Sigmoid colon (tissue), 7 donors: Measurements from ENCODE around the gene SERPINF2. TPM values are rescaled to one million over a fixed set of nuclear protein-coding genes. Genes with fewer than 3 reads are reported as not detected.

Experiments used
- DNase-seq: peaks from one replicate; pipeline ENCODE4 v3.0.0-alpha.2; 2019
- H3K27ac ChIP-seq, 4 donors: fragments of 200-600 bp; sonication (generic); one replicate each; pipeline ENCODE4 v1.5.1; 2016 to 2019; ENCODE audit warnings: mild to moderate bottlenecking in 1 of 4
- H3K27me3 ChIP-seq, 3 donors: fragments of 200-600 bp; sonication (generic); one replicate each; pipeline ENCODE4 v1.5.1; 2019; ENCODE audit warnings: mild to moderate bottlenecking in 1 of 3
- H3K36me3 ChIP-seq, 4 donors: fragments of 200-600 bp; sonication (generic); one replicate each; pipeline ENCODE4 v1.5.1; 2016 to 2019
- H3K4me1 ChIP-seq, 4 donors: fragments of 200-600 bp; sonication (generic); one replicate each; pipeline ENCODE4 v1.5.1; 2017 to 2019
- H3K4me3 ChIP-seq, 4 donors: fragments of 200-600 bp; sonication (generic); one replicate each; pipeline ENCODE4 v1.5.1; 2017 to 2019; ENCODE audit warnings: mild to moderate bottlenecking in 2 of 4, moderate library complexity in 1 of 4
- H3K9me3 ChIP-seq, 4 donors: fragments of 200-600 bp in 3 of 4; sonication (generic) in 3 of 4; one replicate each; pipeline versions ENCODE4 v1.5.1 to v1.6.1; 2013 to 2019
- EP300 ChIP-seq, 4 donors: sonication (generic); formaldehyde crosslinking; IDR thresholded peaks; one replicate each; pipeline ENCODE4 v1.6.1; 2017; ENCODE audit warnings: antibody characterized with exemption in 4 of 4
- POLR2A ChIP-seq, 2 donors: fragments of 450-650 bp; IDR thresholded peaks; one replicate each; pipeline ENCODE4 v1.6.1; 2016; ENCODE audit warnings: antibody characterized with exemption in 2 of 2, mild to moderate bottlenecking in 2 of 2, moderate library complexity in 2 of 2
- POLR2AphosphoS5 ChIP-seq, 4 donors: sonication (generic); formaldehyde crosslinking; IDR thresholded peaks; one replicate each; pipeline ENCODE4 v1.6.1; 2017; ENCODE audit warnings: antibody characterized with exemption in 4 of 4
- WGBS, 2 donors: extraction: QIAGEN DNeasy Blood & Tissue Kit; methylation state at CpG; one replicate each; pipeline ENCODE4 v1.1.7; 2013; 5-methylcytosine and 5-hydroxymethylcytosine counted together
- intact Hi-C: fragments of 100-400 bp; cut with DNase I; formaldehyde crosslinking; loops from one replicate; pipeline ENCODE4 v1.15.1; 2023
- polyA plus RNA-seq, 3 donors: library from polyadenylated mRNA; stranded (reverse); fragments of 200-250 nt; gene quantifications; one replicate each; pipeline ENCODE4 v1.2.3, GENCODE V29; 2013
- total RNA-seq, 4 donors: library from RNA; depleted of rRNA; stranded (reverse); fragments of >200 nt; gene quantifications; one replicate each; pipeline ENCODE4 v1.1.0, GENCODE V29; 2016
- TF ChIP-seq, protein P1 (sequence below), 4 experiments: fragments of 450-650 bp in 3 of 4; fragments of 200-600 bp in 1 of 4; IDR thresholded peaks; one replicate each; pipeline ENCODE4 v1.5.1; 2016 to 2019; ENCODE audit warnings: antibody characterized with exemption in 4 of 4, mild to moderate bottlenecking in 3 of 4, moderate library complexity in 2 of 4
- donor health status: healthy with polysubstance abuse.
- donor health status: Bipolar disorder and iron deficiency.
- donor health status: healthy.

Gene SERPINF2
- total and polyA plus RNA-seq, 7 donors: 0.69 to 12.9 (median 3.8) TPM

DNA sequence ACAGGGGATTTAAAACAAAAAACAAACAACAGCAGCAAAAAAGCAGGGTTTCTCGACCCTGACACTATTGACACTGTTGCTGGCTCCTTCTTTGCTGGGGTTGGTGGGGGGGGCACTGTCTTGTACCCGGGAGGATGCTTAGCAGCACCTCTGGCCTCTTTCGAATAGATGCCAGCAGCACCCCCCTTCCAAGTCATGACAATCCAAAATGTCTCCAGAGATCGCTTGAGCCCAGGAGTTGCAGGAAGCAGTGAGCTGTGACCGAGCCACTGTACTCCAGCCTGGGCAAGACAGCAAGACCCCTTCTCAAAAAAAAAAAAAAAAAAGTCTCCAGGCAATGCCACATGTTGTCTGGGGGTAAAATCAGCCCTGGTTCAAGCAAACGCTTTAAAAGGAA lies 39.5 kb downstream of the SERPINF2 start:
- Histone ChIP-seq H3K9me3 (no peaks in the 10 kb centered on the region), H3K4me1 (peaks cover 0 to 79% (median 71%) of the 10 kb centered on the region in 4 donors), H3K27me3 (no peaks in the 10 kb centered on the region), H3K36me3 (peaks cover 0 to 16% (median 2%) of the 10 kb centered on the region in 4 donors), H3K4me3 (no peak overlapping the region), H3K27ac (peak overlapping the region; percentile 87 to 94 (median 91))
- intact Hi-C loops: loop anchor here (5.0 to 10.0 kb wide), 2 partner anchors 45 to 207 kb away; partner anchors contain the start of gene SMYD4
- TF ChIP-seq EP300 (IDR thresholded peaks at IDR 0.05) (no peak), POLR2AphosphoS5 (IDR thresholded peaks at IDR 0.05) (no peak)
- 69 to 79% methylated on average over 6 of the region's 6 CpGs for WGBS, 2 donors
- no peak for DNase-seq

DNA sequence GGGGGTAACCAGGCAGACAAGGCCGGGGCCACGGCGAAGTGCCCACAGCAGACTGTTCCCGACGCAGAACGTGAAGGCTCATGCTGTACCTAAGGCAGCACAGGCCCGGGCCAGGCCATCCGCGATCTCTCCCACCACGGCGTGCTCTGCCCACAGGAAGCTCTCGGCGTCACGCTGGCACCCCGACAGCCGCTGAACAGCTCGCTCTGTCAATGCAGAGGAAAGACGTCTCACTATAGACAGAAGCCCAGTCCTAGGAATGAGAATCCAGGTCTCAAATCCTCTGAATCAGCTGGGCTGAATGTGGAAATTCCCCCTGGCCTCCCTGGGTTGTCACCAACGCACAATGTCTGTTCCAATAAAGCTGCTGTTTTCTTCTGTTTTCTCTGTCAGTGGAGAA lies 40.6 kb downstream of the SERPINF2 start:
- TF ChIP-seq POLR2A (IDR thresholded peaks at IDR 0.05) (no peak), EP300 (IDR thresholded peaks at IDR 0.05) (no peak), POLR2AphosphoS5 (IDR thresholded peaks at IDR 0.05) (no peak)
- TF ChIP-seq, protein P1, sequence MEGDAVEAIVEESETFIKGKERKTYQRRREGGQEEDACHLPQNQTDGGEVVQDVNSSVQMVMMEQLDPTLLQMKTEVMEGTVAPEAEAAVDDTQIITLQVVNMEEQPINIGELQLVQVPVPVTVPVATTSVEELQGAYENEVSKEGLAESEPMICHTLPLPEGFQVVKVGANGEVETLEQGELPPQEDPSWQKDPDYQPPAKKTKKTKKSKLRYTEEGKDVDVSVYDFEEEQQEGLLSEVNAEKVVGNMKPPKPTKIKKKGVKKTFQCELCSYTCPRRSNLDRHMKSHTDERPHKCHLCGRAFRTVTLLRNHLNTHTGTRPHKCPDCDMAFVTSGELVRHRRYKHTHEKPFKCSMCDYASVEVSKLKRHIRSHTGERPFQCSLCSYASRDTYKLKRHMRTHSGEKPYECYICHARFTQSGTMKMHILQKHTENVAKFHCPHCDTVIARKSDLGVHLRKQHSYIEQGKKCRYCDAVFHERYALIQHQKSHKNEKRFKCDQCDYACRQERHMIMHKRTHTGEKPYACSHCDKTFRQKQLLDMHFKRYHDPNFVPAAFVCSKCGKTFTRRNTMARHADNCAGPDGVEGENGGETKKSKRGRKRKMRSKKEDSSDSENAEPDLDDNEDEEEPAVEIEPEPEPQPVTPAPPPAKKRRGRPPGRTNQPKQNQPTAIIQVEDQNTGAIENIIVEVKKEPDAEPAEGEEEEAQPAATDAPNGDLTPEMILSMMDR (IDR thresholded peaks at IDR 0.05): no peak
- DNase-seq: no peak
- intact Hi-C loops: loop anchor here (5.0 to 10.0 kb wide), 2 partner anchors 44 to 208 kb away; partner anchors contain the start of gene SMYD4

DNA sequence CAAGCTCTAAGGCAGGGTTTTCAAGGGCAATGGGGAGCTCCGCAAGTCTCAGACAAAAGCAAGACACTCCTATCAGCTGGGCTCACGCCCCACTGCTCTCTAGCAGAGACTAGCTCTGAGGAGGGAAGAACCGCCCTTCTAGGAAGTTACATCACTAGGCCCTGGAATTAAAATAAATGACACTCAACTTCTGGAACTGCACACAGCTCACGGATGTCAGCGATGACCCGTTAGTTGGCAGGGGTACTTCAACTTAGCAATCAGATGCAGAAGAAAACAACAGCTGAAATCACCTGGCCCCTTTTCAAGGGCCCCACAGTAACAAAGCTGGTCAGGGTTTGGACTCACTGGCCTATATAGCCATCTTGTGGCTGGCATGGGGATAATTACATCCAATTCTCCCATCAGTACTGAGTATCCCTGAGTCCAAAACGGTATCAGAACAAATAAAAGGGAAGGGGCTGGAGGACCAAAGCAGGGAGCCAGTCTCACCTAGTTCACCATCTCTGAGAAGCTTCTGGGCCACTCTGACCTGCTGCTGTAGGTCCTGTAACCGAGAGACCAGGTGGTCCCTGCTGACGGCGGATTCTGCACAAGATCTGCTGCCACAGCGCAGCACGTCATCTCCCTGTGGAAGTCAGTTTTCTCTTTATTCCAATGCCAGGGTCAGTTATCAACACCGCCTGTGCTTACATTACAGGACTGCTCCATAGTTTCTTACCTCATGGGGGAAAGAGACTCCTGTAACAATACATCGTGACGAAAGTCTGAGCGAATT lies 41.4 kb downstream of the SERPINF2 start:
- H3K27me3 ChIP-seq: no peaks in the 10 kb centered on the region
- intact Hi-C loops: loop anchor here (2.0 to 10.0 kb wide), 3 partner anchors 43 to 209 kb away; partner anchors contain the start of genes SMYD4 and WDR81
- peaks cover 0 to 82% (median 76%) of the 10 kb centered on the region in 4 donors for H3K4me1 ChIP-seq
- DNase-seq: peak; percentile 95
- H3K9me3 ChIP-seq: no peaks in the 10 kb centered on the region
- 65 to 70% methylated on average over 16 of the region's 16 CpGs for WGBS, 2 donors
- H3K27ac ChIP-seq: peak overlapping the region; percentile 87 to 94 (median 91)
- TF ChIP-seq POLR2A (IDR thresholded peaks at IDR 0.05) (peak in 1 of 2 donors; percentile 54), EP300 (IDR thresholded peaks at IDR 0.05) (peak in 2 of 4 donors; percentile 63 to 75), POLR2AphosphoS5 (IDR thresholded peaks at IDR 0.05) (peak; percentile 75 to 90 (median 83))
- TF ChIP-seq, protein P1 (IDR thresholded peaks at IDR 0.05): peak; percentile 65 to 90 (median 85)
- H3K36me3 ChIP-seq: peaks cover 0 to 6% (median 2%) of the 10 kb centered on the region in 4 donors
- H3K4me3 ChIP-seq: peak overlapping the region in 2 of 4 donors; percentile 3 to 19

More for the DNA sequence above, 40.6 kb downstream of the SERPINF2 start:
- Histone ChIP-seq H3K9me3 (no peaks in the 10 kb centered on the region), H3K4me1 (peaks cover 0 to 88% (median 82%) of the 10 kb centered on the region in 4 donors), H3K4me3 (peak overlapping the region in 2 of 4 donors; percentile 3 to 19), H3K36me3 (peaks cover 0 to 6% (median 2%) of the 10 kb centered on the region in 4 donors), H3K27ac (peak overlapping the region; percentile 87 to 94 (median 91)), H3K27me3 (no peaks in the 10 kb centered on the region)
- 82 to 86% methylated on average over 19 of the region's 19 CpGs for WGBS, 2 donors

DNA sequence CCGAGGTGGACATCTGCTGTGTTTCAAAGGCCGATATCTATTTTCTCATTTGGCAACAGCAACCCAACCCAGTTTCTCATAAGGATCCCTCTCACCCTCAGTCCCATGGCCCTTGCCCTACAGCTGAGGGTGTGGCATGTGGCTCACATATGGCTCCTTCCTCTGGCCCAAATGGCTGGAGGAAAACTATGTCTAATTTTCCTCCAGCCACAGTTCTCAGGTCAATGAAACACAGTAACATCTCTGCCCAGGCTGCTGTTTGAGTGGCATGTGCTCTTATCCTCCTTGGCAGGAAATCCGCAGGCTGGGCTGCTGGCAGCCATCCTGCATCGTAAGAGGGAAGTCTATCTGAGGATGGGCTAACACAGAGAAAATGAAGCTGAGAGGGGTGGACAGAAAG lies 43.3 kb downstream of the SERPINF2 start:
- TF ChIP-seq EP300 (IDR thresholded peaks at IDR 0.05) (no peak), POLR2AphosphoS5 (IDR thresholded peaks at IDR 0.05) (no peak), POLR2A (IDR thresholded peaks at IDR 0.05) (no peak)
- TF ChIP-seq, protein P1 (IDR thresholded peaks at IDR 0.05): no peak
- WGBS, 2 donors: 79 to 83% methylated on average over 4 of the region's 4 CpGs
- Histone ChIP-seq H3K9me3 (no peaks in the 10 kb centered on the region), H3K36me3 (peaks cover 0 to 6% (median 2%) of the 10 kb centered on the region in 4 donors), H3K27ac (peak overlapping the region; percentile 80 to 94 (median 91)), H3K4me1 (peaks cover 0 to 63% (median 56%) of the 10 kb centered on the region in 4 donors), H3K4me3 (no peak overlapping the region), H3K27me3 (no peaks in the 10 kb centered on the region)
- no peak for DNase-seq
- intact Hi-C loops: loop anchor here (2.0 to 10.0 kb wide), 4 partner anchors 61 to 211 kb away; partner anchors contain the start of genes RILP and WDR81

DNA sequence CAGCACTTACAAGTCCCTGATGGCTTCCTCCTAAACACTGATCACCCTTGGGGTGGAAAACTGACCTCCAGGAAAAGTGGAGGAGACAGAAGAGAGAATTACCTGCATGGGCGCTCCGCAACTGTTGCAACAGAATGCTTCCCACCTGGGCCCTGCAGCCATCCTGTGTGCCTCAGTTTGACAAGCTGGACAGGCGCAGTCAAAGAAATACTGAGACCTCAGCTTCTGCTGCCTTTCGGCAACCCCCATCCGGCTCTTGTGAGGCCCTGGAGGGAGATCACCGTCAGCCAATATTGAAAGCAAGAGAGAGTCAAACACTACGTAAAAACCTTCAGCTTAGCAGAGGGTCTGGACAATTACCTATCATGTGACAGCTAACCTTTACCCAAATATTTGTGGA lies 44.0 kb downstream of the SERPINF2 start:
- Histone ChIP-seq H3K27ac (peak overlapping the region; percentile 80 to 94 (median 91)), H3K4me1 (peaks cover 0 to 55% (median 50%) of the 10 kb centered on the region in 4 donors), H3K36me3 (no peaks in the 10 kb centered on the region), H3K9me3 (no peaks in the 10 kb centered on the region), H3K27me3 (no peaks in the 10 kb centered on the region), H3K4me3 (no peak overlapping the region)
- intact Hi-C loops: loop anchor here (2.0 to 10.0 kb wide), 3 partner anchors 70 to 212 kb away; partner anchors contain the start of gene RILP
- WGBS, 2 donors: 88 to 89% methylated on average over 7 of the region's 7 CpGs
- TF ChIP-seq POLR2A (IDR thresholded peaks at IDR 0.05) (no peak), POLR2AphosphoS5 (IDR thresholded peaks at IDR 0.05) (no peak), EP300 (IDR thresholded peaks at IDR 0.05) (no peak)
- TF ChIP-seq, protein P1 (IDR thresholded peaks at IDR 0.05): no peak
- no peak for DNase-seq
